ENCODE data around the gene HOXB5. TPM values are rescaled to one million over a fixed set of nuclear protein-coding genes. Genes with fewer than 3 reads are reported as not detected.

Gene HOXB5
- total RNA-seq, 2 experiments from 2014 or later: not detected

DNA sequence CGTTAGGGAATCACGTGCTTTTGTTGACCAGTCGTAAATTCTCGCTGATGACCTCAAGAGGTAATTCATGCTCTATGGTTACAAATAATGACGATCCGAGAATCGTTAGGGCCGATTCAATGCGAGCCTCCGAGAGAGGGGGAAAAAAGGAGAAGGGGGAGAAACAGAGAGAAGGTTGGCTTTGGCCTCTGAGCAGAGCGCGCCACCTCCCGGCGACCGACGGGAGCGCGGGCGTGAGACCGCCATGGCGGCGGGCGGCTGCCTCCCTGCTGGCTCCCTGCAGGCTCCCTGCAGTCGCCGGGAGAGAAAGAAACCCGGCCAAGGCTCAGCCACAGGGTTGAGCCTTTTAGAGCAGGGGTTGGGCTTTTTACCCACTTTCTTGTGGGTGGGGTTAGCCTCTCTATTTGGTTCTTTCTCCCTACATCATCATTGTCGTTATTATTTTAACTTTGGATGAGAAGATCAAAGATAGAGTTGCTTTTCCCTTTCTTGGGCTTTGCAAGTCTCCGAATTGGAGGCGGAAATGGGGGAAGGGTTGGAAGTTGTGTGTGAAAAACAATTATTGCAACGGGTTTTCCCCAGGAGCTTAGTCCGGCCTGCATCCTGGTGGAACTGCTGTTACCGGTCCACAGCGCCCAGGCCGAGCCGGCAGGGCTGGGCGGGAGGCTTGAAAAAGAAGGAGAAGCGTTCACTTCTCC lies 410 bp upstream of the HOXB5 start:
- CTCF ChIA-PET: interaction anchor here (0.6 to 2.8 kb wide), 15 partner anchors 20 to 568 kb away, joined by 3 to 18 read pairs (median 5); partner anchors contain the start of genes HOXB9 and PRAC2
- H3K27ac Mint-ChIP-seq: no peak overlapping the region
- POLR2A ChIA-PET: no interaction called here
- H3K4me3 Mint-ChIP-seq: peak overlapping the region; percentile 65
- DNase-seq: peak; percentile 78
- peaks cover 91% of the 10 kb centered on the region for H3K27me3 Mint-ChIP-seq
- H3K4me1 Mint-ChIP-seq: peaks cover 59% of the 10 kb centered on the region
- H3K9me3 Mint-ChIP-seq: no peaks in the 10 kb centered on the region
- peaks cover 5% of the 10 kb centered on the region for H3K36me3 Mint-ChIP-seq (ENCODE audit: low read depth)

DNA sequence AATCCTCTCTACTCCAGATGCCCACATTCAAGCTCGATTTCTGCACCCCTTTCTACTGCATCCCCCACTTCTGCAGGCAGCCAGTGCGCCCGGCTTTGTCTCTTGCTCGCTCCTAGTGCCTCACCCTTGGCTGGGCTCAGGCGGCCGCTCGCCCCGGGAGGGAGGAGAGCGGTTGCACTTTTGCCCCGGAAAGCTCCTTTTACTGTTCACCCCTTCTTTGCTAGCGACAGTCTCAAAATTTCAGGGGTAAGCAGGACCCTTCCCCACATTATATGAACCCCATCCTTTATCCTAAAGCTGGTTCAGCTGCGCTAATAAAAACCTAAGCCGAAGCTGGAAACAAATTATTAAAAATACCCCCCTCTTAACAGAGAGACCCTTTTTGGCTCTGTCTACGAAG lies 1.0 kb downstream of the HOXB5 start:
- H3K27ac Mint-ChIP-seq: peak overlapping the region; percentile 31
- ChIA-PET CTCF (interaction anchor here (0.6 to 2.8 kb wide), 31 partner anchors 9 to 1349 kb away, joined by 3 to 18 read pairs (median 4); partner anchors contain the start of genes HOXB7 and PRAC2), POLR2A (interaction anchor here (0.6 kb wide), 1 partner anchor 299 kb away, joined by 4 read pairs; no protein-coding TSS in a partner anchor)
- H3K4me1 Mint-ChIP-seq: peaks cover 51% of the 10 kb centered on the region
- peak overlapping the region; percentile 65 for H3K4me3 Mint-ChIP-seq
- no peaks in the 10 kb centered on the region for H3K9me3 Mint-ChIP-seq
- no peak for DNase-seq
- H3K27me3 Mint-ChIP-seq: peaks cover 91% of the 10 kb centered on the region
- peaks cover 5% of the 10 kb centered on the region for H3K36me3 Mint-ChIP-seq (ENCODE audit: low read depth)

DNA sequence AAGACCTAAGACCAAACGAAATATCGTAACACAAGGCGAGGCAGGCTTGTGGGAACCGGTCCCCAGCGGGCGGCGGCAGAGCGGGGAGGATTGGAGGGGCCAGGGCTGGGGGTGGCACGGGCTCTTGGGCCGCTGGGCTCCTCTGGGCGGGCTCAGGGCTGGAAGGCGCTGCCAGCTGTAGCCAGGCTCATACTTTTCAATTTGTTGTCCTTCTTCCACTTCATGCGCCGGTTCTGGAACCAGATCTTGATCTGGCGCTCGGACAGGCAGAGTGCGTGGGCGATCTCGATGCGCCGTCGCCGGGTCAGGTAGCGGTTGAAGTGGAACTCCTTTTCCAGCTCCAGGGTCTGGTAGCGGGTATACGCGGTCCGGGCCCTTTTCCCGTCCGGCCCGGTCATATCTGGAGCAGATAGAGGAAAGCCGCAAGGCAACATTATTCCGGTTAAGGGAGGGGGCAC lies 1.5 kb downstream of the HOXB5 start:
- no peak for DNase-seq
- POLR2A ChIA-PET: no interaction called here
- Mint-ChIP-seq H3K27me3 (peaks cover 91% of the 10 kb centered on the region), H3K27ac (no peak overlapping the region), H3K9me3 (no peaks in the 10 kb centered on the region), H3K4me1 (peaks cover 51% of the 10 kb centered on the region), H3K4me3 (no peak overlapping the region), H3K36me3 (ENCODE audit: low read depth) (peaks cover 5% of the 10 kb centered on the region)
- CTCF ChIA-PET: interaction anchor here (1.0 to 2.8 kb wide), 10 partner anchors 18 to 566 kb away, joined by 3 to 18 read pairs (median 6); partner anchors contain the start of gene HOXB7

DNA sequence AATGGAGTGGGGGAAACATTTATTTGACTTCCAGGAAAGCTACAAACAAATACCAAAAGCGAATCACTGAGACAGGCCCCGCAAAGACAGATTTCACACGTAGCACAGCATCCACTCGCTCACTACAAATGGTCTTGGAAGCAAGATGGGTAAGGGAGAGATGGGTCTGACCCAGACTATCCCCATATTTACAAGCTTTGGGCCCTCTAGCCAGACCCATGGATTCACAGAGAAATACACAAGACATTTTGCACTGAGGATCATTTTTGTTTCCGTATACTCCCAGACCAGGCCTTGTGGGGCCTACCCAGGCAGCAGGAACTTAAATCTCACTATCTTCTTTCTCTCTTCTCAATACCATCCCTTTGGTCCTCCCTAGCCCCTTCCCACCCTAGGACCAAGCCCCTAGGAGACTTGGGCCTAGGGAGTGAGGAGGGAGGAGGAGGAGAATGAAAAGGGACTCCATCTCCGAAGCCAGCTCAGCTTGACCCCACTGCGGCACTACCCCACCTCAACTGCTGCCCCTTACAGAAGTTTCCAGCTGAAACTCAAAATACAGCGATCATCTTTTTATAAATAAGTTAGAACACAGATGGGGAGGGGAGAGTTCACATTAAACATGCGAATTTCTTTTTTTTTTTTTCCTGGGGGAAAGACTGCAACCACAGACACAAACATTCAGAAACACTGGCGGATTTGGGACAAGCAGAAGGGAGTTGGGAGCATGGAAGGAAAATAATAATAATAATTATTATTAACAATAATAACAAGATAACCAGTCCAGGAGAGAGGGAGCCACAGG lies 2.1 kb downstream of the HOXB5 start:
- Mint-ChIP-seq H3K27ac (no peak overlapping the region), H3K27me3 (peaks cover 91% of the 10 kb centered on the region), H3K4me1 (peaks cover 51% of the 10 kb centered on the region), H3K4me3 (no peak overlapping the region), H3K36me3 (ENCODE audit: low read depth) (peaks cover 6% of the 10 kb centered on the region), H3K9me3 (no peaks in the 10 kb centered on the region)
- CTCF ChIA-PET: interaction anchor here (0.6 to 2.0 kb wide), 3 partner anchors 240 to 565 kb away, joined by 3 to 12 read pairs (median 3); no protein-coding TSS in a partner anchor
- DNase-seq: no peak
- POLR2A ChIA-PET: no interaction called here

DNA sequence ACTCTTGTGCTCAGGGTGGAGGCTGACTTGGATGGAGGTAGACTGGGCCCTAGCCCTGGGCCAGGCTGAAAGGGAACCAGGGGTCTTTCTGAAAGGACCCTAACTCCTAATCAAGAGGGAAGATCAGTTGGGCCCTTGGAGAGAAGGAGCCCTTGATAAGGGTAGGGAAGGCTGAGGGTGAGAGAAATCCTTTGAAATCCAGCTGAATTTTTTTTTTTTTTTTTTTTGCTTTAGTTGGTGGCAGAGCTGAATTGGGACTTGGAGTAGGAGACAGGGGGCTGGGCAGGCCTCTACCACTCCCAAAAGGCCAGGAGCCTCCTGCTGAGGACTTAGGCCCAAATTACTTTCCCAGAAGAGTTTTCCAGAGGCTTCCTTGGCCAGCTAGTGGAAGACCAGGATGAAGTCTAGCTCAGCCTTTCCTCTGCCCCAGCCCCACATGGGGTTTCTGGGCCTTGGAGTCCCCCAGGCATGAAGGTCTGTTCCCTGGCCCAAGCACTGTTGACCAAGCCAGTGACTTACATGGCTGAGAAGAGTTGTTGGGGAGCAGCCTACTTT lies 2.9 kb downstream of the HOXB5 start:
- Mint-ChIP-seq H3K27me3 (peaks cover 93% of the 10 kb centered on the region), H3K4me3 (no peak overlapping the region), H3K9me3 (no peaks in the 10 kb centered on the region), H3K27ac (no peak overlapping the region), H3K36me3 (ENCODE audit: low read depth) (peaks cover 8% of the 10 kb centered on the region), H3K4me1 (peaks cover 54% of the 10 kb centered on the region)
- ChIA-PET POLR2A (interaction anchor here (0.6 kb wide), 1 partner anchor 19 kb away, joined by 3 read pairs; no protein-coding TSS in a partner anchor), CTCF (interaction anchor here (0.6 to 1.0 kb wide), 2 partner anchors 239 to 252 kb away, joined by 3 read pairs; no protein-coding TSS in a partner anchor)
- no peak for DNase-seq

DNA sequence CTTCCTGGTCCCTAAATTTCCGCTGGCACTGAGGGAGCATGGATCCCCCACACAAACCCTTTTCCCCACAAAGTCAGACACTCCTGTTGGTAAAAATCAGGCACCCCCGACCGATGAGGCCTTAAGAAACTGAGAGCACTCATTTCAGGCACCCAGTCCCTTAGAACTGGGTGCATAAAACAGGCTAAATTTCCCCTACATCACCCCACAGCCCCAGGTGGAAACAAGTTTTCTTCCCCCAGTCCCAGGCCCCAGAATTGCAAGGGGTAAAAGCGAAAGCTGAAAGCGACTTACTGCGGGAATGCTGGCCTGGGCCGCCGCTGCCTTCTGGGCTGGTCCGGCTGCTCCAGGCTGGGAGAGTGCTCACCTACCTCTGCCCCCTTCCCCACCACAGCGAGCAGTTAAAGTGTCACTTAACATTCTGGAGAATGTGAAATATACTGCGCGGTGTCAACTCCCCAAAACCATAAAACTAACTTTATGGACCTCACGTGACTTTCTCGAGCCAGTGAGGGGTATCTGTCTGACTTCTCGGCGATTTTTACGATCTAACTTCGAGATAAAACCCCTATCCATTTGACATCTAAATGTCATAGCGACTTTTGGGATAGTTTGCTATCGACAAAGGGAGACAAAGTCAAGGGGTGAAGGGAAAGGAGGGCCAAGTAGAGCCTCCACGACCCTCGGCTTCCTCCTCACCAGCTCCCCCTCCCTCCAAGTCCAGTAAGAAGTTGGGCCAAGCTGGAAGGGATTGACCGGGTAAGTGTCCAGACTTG lies 3.6 kb downstream of the HOXB5 start, which contains the start of gene HOXB3:
TSS of gene HOXB3 (minus strand) at position 411 of the 776 bp plus-strand sequence. CDS start 37,767 bp downstream, outside the sequence.
- POLR2A ChIA-PET: interaction anchor here (0.6 kb wide), 1 partner anchor 20 kb away, joined by 3 read pairs; no protein-coding TSS in a partner anchor
- CTCF ChIA-PET: interaction anchor here (0.7 to 1.2 kb wide), 2 partner anchors 23 to 34 kb away, joined by 3 to 4 read pairs; no protein-coding TSS in a partner anchor
- peaks cover 56% of the 10 kb centered on the region for H3K4me1 Mint-ChIP-seq
- peaks cover 8% of the 10 kb centered on the region for H3K36me3 Mint-ChIP-seq (ENCODE audit: low read depth)
- no peak within 1 kb of the TSS for H3K4me3 Mint-ChIP-seq
- H3K9me3 Mint-ChIP-seq: no peaks in the 10 kb centered on the region
- H3K27me3 Mint-ChIP-seq: peaks cover 93% of the 10 kb centered on the region
- DNase-seq: no peak
- no peak within 1 kb of the TSS for H3K27ac Mint-ChIP-seq

DNA sequence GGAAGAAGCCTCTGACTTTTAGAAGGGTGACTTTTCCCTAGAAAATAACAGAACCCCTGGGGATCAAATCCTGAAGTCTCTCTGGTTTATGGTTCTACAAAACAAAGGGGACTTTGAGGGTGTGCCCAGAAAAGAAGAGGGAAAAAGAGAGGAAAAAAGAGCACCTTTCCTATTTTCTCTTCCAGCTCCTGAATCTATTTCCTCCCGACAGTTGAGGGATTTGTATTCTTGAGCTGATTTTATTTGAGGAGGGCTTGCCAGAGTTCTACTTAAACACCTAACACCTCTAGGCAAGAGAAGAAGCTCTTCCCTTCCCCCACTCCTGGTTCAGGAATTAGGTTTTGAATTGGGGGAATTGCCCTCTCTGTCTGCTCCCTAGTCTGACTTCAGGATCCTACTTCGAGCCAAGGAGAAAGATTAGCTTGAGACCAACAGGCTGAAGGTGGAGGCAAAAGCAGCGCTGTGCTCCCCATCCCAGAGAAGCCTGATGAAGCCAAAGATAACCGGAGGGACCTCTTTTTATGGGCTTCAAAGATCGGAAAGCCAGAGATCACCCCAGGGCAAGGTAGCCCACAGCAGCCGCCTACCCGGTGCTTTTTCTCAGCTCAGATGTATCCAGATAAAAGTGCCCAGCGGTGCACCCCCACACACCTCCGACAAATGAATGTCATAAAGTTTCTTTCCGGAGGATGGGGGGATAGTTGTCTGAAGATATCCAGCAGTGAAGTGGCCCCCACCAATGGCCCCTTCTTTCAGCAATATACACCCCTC lies 4.3 kb downstream of the HOXB5 start:
- POLR2A ChIA-PET: no interaction called here
- H3K9me3 Mint-ChIP-seq: no peaks in the 10 kb centered on the region
- no peak overlapping the region for H3K4me3 Mint-ChIP-seq
- no peak overlapping the region for H3K27ac Mint-ChIP-seq
- CTCF ChIA-PET: interaction anchor here (0.7 to 1.2 kb wide), 3 partner anchors 24 to 239 kb away, joined by 3 to 4 read pairs (median 3); no protein-coding TSS in a partner anchor
- H3K36me3 Mint-ChIP-seq (ENCODE audit: low read depth): peaks cover 8% of the 10 kb centered on the region
- no peak for DNase-seq
- H3K4me1 Mint-ChIP-seq: peaks cover 59% of the 10 kb centered on the region
- H3K27me3 Mint-ChIP-seq: peaks cover 96% of the 10 kb centered on the region

DNA sequence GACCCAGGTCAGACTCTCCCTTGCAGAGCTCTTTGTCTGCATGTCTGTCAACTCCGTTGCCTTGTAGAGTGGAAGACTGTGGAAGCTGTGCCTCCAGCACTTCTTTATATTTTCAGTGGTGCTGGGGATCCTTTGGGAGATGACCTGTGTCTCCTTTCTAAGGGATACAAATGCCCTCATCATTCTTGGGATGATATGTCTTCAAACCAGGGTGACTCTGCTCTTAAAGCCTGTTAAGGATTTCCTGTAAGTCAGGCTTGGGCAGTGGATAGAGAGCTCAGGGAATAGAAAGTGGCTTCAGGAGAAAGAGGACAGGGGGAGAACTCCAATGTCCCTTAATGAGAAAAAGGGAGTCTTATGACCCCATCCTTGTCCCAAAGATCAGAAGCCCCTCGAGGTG lies 5.1 kb downstream of the HOXB5 start:
- peaks cover 8% of the 10 kb centered on the region for H3K36me3 Mint-ChIP-seq (ENCODE audit: low read depth)
- peaks cover 97% of the 10 kb centered on the region for H3K27me3 Mint-ChIP-seq
- ChIA-PET CTCF (interaction anchor here (0.6 to 2.0 kb wide), 8 partner anchors 21 to 507 kb away, joined by 3 to 8 read pairs (median 4); no protein-coding TSS in a partner anchor), POLR2A (no interaction called here)
- DNase-seq: no peak
- H3K27ac Mint-ChIP-seq: no peak overlapping the region
- H3K4me3 Mint-ChIP-seq: no peak overlapping the region
- no peaks in the 10 kb centered on the region for H3K9me3 Mint-ChIP-seq
- peaks cover 52% of the 10 kb centered on the region for H3K4me1 Mint-ChIP-seq

DNA sequence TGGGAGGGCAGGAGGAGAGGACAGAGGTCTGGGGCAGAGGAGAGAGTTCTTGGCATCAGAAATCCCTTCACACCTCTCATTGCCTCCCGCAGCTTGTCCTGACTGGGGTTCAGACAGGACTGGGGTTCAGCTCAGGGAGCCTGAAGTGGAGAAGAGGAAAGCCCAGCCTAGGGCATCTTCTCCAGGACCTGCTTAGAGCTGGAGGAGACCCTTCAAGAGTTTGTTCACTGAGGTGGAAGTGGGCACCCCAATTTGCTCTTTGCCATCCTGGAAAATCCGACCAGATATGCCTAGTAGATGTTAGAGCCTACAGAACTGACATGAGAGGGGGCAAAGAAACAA lies 5.5 kb downstream of the HOXB5 start:
- POLR2A ChIA-PET: no interaction called here
- H3K36me3 Mint-ChIP-seq (ENCODE audit: low read depth): peaks cover 8% of the 10 kb centered on the region

DNA sequence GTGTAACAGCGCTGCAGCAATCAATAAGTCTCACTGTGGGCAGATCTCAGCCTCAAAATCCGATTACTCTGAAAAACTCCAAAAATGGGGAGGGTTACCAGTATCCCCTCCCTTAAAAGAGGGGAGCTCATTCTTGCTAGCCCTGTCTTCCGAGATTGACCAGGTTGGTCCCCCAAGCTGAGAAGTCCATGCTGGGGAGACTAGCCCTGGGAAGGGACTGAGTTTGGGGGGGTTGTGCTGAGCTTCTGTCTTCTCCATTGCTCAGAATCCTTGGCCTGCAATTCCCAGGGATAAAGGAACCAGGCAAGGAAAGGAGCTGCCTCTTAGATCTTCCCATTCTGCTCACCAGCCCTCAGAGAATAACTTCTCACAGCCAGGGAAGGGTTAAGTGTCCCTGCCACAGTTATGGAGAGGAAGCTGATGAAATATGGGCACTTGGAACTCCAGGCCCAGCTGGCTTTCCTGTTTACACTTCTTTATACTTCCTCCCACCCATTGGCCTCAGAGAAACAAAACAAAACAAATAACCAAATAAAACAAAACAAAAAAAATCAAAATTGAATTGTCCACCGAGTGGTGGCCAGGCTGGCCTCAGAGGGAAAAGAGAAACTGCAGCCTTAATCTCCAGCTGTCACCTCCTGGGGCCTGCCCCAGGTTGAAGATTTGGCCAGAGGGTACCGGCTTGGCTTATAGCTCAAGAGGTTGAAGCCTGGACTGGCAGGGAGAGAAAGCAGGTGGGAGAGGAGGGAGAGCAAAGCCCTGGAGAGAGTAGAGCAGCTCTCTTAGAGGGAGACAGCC lies 6.1 kb downstream of the HOXB5 start:
- Mint-ChIP-seq H3K4me1 (peaks cover 50% of the 10 kb centered on the region), H3K4me3 (no peak overlapping the region), H3K27ac (no peak overlapping the region), H3K36me3 (ENCODE audit: low read depth) (peaks cover 8% of the 10 kb centered on the region), H3K9me3 (no peaks in the 10 kb centered on the region), H3K27me3 (peaks cover 97% of the 10 kb centered on the region)
- ChIA-PET CTCF (interaction anchor here (0.9 to 2.0 kb wide), 9 partner anchors 20 to 506 kb away, joined by 3 to 8 read pairs (median 4); partner anchors contain the start of gene HOXB8), POLR2A (interaction anchor here (0.6 kb wide), 1 partner anchor 117 kb away, joined by 3 read pairs; no protein-coding TSS in a partner anchor)
- DNase-seq: no peak

More for the DNA sequence above, 5.5 kb downstream of the HOXB5 start:
- Mint-ChIP-seq H3K4me3 (no peak overlapping the region), H3K4me1 (peaks cover 50% of the 10 kb centered on the region), H3K27me3 (peaks cover 97% of the 10 kb centered on the region), H3K27ac (no peak overlapping the region), H3K9me3 (no peaks in the 10 kb centered on the region)
- DNase-seq: no peak
- CTCF ChIA-PET: interaction anchor here (0.6 to 2.0 kb wide), 8 partner anchors 20 to 507 kb away, joined by 3 to 8 read pairs (median 4); partner anchors contain the start of gene HOXB8

All from activated CD4-positive, alpha-beta T cell treated with anti-CD3 and anti-CD28 coated beads, Interleukin-2, amount 10 ng/mL, durations not matched to agents 7 days and 5 days (primary cell).